Measurements from ENCODE around the gene RAB11B. TPM values are rescaled to one million over a fixed set of nuclear protein-coding genes. Genes with fewer than 3 reads are reported as not detected.

The RAB11B gene
- total and polyA plus RNA-seq, 9 of the 15 experiments (the other 6 are each of a cell fraction or from before 2014, with no cell fraction given), result 0.74 to 71.0 (median 13.8) TPM

DNA sequence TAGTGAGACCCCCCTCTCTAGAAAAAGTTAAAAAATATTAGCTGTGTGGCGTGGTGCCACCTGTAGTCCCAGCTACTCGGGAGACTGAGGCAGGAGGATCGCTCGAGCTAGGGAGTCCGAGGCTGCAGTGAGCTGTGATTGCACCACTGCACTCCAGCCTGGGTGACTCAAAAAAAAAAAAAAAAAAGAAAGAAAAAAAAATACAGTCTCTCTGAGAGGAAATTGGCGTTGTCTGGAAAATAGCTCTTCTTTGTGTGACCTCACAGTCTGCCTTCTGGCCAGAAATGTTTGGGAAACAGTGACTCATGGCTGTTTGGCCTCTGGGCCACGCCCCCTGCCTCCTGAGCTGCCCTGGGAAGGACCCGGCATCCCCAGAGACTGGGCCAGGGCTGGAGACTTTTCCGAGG is 33.7 kb downstream of the RAB11B start (continued):
- TF ChIP-seq TEAD2 (tag; IDR thresholded peaks at IDR 0.05) (no peak), E2F3 (CRISPR knock-in tag; IDR thresholded peaks at IDR 0.05) (no peak), POLR2AphosphoS5 (IDR thresholded peaks at IDR 0.05; ENCODE audit: control insufficient read depth, insufficient read depth, low read depth, low read length) (no peak), TARDBP (IDR thresholded peaks at IDR 0.05) (no peak), ZNF316 (IDR thresholded peaks at IDR 0.05) (no peak; the same call in 1 of the 2 replicates), ZNF263 (CRISPR knock-in tag; IDR thresholded peaks at IDR 0.05; ENCODE audit: borderline replicate concordance) (no peak), KAT7 (CRISPR knock-in tag; IDR thresholded peaks at IDR 0.05; ENCODE audit: borderline replicate concordance) (no peak), POLR2G (IDR thresholded peaks at IDR 0.05; ENCODE audit: low read depth, low read length) (no peak), MTA1 (IDR thresholded peaks at IDR 0.05; ENCODE audit: borderline replicate concordance) (no peak), ZNF766 (CRISPR knock-in tag; conservative IDR thresholded peaks at IDR 0.05) (no peak), ZNF140 (CRISPR knock-in tag; IDR thresholded peaks at IDR 0.05) (no peak), POLR2A (conservative IDR thresholded peaks at IDR 0.05) (no peak), DPF2 (IDR thresholded peaks at IDR 0.05) (peak; percentile 89), STAG1 (CRISPR knock-in tag; IDR thresholded peaks at IDR 0.05; ENCODE audit: borderline replicate concordance) (no peak), FOXJ3 (CRISPR knock-in tag; IDR thresholded peaks at IDR 0.05) (no peak), NFE2 (IDR thresholded peaks at IDR 0.05; ENCODE audit: low read depth) (no peak), JUND (IDR thresholded peaks at IDR 0.05; ENCODE audit: borderline replicate concordance, low read depth, low read length) (peak; percentile 98), JUND (tag; IDR thresholded peaks at IDR 0.05; ENCODE audit: borderline replicate concordance, low read depth, low read length) (peak; percentile 96), RB1 (IDR thresholded peaks at IDR 0.05; ENCODE audit: low read depth) (no peak), FOXJ2 (tag; IDR thresholded peaks at IDR 0.05) (0 out of 2 replicates have a peak, but pooled peaks have one; percentile 41), TCF3 (CRISPR knock-in tag; IDR thresholded peaks at IDR 0.05) (peak; percentile 27; the same call in 1 of the 2 replicates), KAT2B (IDR thresholded peaks at IDR 0.05; ENCODE audit: low read depth, low read length) (no peak)
- TF ChIP-seq, protein P1, sequence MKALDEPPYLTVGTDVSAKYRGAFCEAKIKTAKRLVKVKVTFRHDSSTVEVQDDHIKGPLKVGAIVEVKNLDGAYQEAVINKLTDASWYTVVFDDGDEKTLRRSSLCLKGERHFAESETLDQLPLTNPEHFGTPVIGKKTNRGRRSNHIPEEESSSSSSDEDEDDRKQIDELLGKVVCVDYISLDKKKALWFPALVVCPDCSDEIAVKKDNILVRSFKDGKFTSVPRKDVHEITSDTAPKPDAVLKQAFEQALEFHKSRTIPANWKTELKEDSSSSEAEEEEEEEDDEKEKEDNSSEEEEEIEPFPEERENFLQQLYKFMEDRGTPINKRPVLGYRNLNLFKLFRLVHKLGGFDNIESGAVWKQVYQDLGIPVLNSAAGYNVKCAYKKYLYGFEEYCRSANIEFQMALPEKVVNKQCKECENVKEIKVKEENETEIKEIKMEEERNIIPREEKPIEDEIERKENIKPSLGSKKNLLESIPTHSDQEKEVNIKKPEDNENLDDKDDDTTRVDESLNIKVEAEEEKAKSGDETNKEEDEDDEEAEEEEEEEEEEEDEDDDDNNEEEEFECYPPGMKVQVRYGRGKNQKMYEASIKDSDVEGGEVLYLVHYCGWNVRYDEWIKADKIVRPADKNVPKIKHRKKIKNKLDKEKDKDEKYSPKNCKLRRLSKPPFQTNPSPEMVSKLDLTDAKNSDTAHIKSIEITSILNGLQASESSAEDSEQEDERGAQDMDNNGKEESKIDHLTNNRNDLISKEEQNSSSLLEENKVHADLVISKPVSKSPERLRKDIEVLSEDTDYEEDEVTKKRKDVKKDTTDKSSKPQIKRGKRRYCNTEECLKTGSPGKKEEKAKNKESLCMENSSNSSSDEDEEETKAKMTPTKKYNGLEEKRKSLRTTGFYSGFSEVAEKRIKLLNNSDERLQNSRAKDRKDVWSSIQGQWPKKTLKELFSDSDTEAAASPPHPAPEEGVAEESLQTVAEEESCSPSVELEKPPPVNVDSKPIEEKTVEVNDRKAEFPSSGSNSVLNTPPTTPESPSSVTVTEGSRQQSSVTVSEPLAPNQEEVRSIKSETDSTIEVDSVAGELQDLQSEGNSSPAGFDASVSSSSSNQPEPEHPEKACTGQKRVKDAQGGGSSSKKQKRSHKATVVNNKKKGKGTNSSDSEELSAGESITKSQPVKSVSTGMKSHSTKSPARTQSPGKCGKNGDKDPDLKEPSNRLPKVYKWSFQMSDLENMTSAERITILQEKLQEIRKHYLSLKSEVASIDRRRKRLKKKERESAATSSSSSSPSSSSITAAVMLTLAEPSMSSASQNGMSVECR (CRISPR knock-in tag; IDR thresholded peaks at IDR 0.05), result no peak
- TF ChIP-seq, protein P2, sequence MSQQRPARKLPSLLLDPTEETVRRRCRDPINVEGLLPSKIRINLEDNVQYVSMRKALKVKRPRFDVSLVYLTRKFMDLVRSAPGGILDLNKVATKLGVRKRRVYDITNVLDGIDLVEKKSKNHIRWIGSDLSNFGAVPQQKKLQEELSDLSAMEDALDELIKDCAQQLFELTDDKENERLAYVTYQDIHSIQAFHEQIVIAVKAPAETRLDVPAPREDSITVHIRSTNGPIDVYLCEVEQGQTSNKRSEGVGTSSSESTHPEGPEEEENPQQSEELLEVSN (IDR thresholded peaks at IDR 0.05; ENCODE audit: borderline replicate concordance in 1 of 2, extremely low read depth in 1 of 2, insufficient read depth in 1 of 2, insufficient read length in 1 of 2, low read depth in 1 of 2, low read length in 1 of 2, poor library complexity in 1 of 2, severe bottlenecking in 1 of 2), result no peak
- TF ChIP-seq, protein P3, sequence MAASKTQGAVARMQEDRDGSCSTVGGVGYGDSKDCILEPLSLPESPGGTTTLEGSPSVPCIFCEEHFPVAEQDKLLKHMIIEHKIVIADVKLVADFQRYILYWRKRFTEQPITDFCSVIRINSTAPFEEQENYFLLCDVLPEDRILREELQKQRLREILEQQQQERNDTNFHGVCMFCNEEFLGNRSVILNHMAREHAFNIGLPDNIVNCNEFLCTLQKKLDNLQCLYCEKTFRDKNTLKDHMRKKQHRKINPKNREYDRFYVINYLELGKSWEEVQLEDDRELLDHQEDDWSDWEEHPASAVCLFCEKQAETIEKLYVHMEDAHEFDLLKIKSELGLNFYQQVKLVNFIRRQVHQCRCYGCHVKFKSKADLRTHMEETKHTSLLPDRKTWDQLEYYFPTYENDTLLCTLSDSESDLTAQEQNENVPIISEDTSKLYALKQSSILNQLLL (CRISPR knock-in tag; IDR thresholded peaks at IDR 0.05; ENCODE audit: borderline replicate concordance), result no peak

Data from K562 (cell line).